AG08395 (cell line): ENCODE measurements around the gene FHL3.
"Not testable (repeated sequence)": the region's sequence is repeated elsewhere in the genome, so short reads cannot be mapped to it uniquely, and the experiment has no call there.

Experiments
- DNase-seq: peaks from one replicate; pipeline ENCODE4 v3.0.0; 2012; ENCODE audit warnings: mixed read lengths, low spot score

The FHL3 gene

DNA sequence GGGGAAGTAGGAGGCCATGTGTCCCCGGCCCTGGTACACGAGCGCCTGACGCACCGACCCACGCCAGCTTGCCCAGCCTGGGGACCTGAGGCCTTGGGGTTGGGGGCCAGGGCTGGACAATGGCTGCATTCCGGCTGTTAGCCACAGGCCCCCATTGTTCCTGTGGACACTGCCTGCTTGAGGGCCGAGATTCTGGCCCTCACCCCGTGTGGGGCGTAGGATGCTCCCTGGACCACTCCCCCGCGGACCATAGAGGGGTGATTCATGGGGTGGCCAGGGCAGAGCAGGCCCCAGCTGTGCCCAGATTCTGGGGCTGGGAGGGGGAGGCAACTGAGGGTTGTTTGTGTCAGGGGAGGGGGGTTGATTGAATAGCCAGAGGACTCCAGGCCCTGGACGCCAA lies 29.6 kb upstream of the FHL3 start:
- no peak for DNase-seq

DNA sequence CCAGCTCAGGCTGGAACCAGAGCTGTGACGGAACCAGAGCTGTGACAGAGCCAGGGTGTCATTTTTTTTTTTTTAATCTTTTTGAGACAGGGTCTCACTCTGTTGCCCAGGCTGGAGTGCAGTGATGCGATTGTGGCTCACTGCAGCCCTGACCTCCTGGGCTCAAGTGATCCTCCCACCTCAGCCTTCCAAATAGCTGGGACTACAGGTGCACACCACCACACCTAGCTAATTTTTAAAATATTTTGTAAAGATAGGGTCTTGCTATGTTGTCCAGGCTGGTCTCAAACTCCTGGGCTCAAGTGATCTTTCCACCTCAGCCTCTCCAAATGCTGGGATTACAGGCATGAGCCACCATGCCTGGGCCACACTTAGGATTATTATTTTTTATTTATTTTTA lies 27.7 kb upstream of the FHL3 start:
- DNase-seq: not testable (repeated sequence)

DNA sequence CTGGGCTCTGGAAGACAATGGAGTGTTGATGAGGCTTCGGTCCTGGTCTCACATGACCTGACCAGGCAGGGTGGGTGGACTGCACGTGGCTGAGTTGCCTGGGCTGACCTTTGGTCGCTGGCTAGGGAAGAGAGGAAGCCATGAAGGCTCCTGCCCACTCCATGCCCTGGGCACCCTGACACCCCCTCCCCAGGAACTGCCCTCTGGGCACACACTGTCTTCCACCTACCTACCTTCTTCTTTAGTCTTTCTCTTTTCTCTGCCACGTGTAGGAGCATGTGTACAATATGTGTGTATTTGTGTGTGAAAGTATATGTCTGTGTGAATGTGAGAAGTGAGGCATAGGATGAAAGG lies 26.2 kb upstream of the FHL3 start:
- DNase-seq: no peak

DNA sequence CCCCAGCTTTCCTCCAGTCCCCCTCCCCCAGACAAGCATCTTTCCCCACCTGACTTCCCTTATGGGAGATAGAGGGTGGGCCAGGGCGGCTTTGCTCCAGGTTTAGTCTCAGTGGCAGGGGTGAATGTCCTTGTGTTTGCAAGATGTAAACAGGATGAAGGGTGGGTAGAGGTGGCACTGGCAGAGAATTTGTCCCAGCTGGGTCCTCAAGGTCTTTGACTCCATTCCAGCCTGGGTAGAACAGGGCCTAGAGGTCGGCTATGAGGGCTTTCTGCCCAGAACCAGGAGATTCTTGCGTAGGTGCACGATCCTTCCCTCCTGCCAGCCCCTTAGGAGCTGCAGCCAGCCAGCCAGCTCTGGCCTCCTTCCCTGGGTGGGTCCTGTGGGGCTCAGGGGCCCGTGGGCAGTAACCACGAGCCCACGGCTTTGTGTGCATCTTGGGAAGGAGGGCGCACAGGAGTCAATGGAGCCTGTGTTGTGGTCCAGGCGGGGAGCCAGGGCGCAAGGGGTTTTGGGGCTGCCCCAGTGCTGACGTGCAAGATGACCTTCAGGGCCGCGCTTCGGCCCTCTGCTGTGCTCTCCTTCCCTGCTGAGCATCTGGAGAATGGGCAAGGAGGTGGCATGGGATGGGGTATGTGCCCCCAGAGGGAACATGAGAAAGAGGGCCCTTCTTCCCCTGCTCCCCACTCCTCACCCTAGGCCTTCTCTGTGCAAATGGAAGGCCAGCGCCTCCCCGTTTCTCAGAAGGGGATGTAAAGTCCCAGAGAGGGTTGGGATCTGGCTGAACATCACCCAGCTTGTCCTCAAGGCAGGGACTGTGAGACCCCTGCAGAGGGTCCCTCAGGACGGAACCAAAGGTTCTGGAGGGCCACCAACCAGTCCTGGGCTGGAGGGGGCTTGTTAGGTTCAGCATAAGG lies 25.5 kb upstream of the FHL3 start:
- no peak for DNase-seq

DNA sequence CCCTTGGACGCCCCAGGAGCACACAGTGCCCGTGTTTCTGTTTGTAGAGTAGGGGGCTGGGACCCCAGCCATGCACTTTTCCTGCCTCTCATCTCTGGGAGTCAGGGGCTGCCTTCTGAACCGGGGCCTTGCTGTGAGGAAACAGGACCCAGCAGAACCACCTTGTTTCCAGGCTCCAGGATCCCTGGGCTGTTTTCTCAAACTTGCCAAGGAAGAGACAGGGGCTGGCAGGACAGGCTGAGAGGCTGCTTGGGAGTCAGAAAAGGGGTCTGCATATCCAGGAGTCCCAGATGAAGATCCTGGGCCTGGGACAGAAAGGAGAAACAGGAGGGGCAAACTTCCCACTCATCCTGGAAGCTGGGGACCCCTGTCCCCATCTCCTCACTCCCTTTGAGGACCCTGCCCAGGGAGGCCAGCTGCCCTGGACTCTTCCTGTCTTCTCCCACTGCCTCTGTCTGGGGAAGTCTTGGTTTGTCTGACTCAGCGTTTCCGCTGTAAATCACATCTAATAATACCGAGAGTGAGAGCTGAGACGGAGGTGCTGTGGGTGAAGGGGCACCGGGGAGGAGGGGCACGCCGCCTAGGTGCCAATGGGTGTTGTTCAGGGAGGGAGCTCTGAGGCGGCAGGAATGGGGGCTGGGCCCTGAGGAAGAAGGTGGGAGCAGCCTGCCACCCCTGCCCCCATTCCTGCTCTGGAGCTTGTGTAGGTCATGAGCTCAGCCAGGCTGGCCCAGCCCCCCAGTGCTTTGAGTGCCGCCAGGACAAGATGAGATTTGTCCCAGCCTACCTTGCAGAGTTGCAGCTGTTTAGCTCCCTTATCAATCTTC lies 24.6 kb upstream of the FHL3 start:
- peak; percentile 72 for DNase-seq

DNA sequence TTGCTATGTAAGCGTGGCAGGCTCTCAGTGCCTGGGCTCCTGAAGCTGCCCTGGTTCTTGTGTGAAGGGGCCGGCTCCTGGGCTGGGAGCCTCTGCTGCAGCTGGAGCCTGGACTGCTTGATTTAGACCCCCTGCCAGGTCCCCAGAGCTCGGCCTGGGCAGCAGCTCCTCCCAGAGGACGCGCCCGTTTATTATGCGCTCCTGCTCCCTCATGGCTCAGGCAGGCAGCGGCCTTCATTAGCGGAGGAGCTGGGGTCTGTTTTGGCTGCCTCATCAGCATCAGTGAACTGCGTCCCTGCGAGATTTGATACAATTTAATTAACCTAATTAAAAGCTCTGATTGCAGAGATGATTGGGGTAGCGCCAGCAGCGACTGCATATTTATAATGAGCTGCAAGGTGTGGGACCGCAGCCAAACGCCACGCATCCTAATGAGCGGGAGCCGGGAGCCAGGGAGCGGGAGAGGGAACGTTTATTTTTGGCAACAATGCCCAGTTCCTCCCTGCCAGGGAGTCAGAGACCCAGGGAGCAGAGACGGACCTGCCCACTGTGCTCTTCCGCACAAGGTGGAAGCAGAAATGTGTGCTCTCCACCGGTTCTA lies 23.9 kb upstream of the FHL3 start:
- peak; percentile 34 for DNase-seq

DNA sequence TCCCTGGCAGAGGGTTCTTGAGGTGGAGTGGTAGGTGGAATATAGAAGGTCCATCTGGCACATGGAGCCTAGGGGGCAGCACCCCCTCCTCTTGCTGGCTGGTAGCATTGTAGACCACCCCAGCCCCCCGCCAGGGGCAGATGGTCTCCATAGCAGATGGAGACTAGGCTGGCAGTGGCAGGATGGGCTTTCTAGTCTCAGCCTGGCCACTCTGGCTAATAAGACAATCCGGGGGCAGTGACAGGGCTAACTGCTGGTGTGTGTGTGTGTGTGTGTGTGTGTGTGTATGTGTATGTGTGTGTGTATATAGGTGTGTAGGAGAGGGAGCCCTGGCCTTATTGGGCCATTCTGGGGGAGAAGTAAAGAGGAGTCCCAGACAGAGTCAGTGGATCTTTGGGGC lies 23.4 kb upstream of the FHL3 start:
- no peak for DNase-seq

DNA sequence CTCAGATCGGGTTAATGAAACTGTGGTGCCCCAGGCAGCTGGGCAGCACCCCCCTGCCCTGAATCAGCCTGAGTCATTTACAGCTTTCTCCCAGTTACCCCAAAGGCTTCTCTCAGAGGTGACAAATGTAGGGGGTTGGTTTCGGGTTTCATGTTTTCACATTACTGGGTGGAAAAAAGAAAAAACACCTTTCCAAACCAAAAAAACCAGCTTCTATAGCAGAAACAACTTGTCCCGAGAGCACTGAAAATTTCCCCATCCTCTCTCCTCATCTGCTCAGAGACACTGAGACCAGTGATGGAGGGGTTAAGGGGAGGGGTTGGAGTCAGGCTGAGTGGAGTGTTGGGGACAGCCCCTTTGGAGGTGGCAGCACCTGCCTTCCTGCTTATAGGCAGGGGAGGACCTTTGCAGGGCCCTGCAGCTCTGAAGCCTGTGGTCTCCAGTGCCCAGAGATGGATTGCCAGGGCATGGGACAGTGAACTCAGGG lies 22.8 kb upstream of the FHL3 start:
- DNase-seq: no peak

DNA sequence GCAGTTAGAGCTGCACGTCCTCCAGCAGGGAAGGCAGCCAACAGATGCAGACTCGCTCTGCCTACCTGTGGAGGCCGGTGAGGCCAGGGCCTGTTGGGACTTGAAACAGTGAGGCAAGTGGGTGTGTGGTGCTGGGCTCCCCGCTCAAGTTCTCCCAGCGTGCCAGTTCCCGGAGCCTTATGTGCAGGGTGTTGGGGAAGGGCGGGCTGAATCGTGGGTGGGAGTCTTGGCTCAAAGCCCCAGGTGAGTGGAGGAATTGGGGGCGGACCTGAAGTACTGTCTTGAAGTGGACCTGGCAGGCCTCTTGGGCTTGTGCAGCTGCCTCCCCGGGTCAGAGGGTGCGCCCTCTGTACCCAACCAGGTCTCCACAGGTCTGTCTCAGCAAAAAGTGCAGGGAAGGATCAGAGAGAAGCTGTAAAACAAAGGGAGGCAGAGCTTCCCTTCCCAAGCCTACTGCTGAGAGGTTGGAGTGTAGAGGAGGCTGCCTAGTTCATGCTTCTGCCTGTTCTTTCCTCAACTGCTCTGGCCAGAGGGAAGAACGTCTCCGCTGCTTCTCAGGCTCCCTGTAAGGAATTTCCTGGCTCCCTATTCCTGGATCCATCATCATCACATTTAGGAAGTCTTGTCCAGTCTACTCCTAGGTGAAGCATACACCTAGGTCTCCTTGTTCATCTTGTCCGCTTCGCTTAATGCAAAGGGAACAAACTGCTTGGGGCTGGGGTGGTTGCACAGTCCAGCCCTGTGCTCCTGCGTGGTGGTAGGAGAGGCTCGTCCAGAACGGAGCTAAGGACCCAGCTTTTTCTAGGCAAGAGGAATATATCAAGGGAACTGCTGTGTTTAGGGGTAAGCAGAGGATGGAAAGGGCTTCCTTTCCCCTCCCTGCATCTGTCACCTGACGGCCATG lies 22.1 kb upstream of the FHL3 start:
- no peak for DNase-seq

DNA sequence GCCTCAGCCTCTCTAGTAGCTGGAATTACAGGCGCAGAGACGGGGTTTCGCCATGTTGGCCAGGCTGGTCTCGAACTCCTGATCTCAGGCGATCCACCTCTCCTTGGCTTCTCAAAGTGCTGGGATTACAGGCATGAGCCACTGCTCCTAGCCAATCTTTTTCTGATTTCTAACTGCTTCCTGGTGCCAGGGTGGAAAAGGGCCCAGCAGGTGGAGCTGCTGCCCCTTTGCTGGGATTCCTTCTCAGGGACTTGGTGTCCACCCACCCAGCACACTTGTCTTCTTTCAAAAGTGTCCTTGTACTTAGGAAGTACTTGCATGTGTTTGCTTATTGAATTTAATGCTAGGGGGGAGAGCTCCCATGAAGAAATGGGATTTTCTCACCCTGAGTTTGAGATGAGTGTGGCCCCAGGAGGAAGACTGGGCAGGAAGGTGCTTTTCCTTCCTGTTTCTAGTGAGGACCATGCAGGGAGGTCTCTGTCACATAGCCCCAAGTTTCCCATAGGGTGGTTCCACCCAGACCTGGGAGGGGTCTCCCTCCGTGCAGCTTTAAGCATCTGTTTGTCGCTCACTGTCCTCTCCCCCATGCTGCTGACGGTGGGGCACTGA lies 21.4 kb upstream of the FHL3 start:
- peak; percentile 77 for DNase-seq

DNA sequence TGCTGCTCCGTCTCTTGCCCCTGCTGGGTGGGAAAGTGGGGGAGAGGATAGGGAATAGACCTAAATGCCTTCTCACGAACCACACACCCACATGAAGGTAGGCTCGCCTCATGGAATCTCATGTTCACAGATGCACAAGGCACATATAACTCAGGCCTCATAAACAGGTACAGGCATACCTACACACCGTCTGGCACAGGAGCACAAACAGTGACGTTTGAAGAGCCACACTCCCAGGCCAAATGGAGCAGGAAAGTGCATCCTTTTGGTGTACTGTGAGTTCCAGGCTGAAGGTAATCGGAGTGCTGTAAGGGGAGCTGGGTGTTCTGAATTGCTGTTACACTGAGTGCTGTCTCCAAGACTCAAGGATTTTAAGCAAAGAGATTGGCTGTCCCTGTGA lies 20.4 kb upstream of the FHL3 start:
- DNase-seq: no peak

DNA sequence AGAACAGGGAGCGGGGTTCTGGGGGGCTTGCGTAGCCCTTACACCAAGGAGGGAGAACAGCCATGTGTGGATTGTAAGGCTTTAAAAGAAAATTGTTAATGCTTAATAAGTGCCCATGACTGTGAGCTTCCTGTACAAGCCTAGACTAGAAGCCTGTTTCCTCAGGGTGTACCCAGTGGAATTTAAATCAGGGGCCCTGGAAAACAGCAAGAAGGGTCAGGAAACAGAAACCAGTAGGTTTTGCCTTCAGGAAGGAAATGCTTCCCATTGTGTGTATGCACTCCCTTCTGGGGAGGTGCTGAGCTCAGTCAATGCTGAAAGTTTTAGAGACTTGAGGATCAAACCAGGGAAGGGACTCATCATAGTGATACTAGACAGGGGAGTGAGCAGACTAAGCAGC lies 19.9 kb upstream of the FHL3 start:
- no peak for DNase-seq

DNA sequence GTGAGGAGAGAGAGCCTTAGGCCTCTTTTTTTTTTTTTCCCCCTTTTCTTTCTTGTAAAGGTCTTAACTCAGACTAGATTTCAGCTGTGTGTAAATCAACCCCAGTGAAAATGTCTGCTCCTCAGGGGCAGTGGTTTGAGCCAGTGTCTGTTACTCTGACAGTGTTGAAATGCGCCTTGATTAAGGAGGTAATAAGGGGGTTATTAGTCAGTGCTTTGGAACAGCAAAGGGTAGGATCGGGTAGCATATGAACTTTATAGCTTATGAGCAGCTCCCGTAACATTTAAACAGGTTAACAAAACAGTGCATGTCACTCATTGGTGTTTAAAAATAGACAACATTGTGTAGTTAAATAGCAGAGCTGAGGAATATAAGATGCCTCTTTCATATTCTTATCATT lies 17.5 kb upstream of the FHL3 start:
- no peak for DNase-seq

DNA sequence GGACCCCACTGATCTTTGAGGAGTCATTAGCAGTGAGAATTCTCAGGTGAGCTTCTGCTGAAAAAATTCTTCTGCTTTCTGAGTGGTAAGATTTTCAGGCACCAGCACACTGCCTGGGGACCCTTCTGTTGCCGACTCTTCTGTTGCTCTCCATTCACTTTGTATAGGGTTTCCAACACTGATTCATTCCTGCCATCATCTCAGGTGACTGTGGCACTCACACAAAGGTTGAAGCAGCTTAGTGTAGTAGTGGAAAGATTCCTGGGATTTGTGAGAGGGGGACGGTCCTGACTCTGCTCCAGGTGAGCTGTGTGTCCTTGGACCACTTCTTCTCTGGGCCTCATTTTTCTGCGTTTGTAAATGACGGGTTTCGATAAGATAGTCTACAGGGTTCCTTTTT lies 16.7 kb upstream of the FHL3 start:
- DNase-seq: no peak

DNA sequence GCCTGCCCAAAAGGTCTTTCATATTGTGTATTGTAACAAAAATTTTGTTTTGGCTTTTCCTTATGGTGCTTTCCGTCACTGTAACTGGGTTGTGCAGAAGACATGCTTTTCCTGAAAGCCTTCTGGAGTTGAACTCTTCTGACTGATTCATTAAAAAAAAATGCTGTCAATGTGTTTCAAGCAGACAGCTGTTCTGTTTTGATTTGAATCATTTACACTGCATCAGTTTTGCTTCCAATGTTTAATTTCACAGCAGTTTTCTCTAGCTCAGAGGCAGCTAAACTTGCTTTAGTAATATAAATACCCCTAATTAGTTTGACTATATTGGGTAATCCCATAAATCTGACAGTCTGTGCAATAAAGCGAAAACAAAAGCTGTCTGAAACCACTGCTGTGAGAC lies 15.1 kb upstream of the FHL3 start:
- no peak for DNase-seq

DNA sequence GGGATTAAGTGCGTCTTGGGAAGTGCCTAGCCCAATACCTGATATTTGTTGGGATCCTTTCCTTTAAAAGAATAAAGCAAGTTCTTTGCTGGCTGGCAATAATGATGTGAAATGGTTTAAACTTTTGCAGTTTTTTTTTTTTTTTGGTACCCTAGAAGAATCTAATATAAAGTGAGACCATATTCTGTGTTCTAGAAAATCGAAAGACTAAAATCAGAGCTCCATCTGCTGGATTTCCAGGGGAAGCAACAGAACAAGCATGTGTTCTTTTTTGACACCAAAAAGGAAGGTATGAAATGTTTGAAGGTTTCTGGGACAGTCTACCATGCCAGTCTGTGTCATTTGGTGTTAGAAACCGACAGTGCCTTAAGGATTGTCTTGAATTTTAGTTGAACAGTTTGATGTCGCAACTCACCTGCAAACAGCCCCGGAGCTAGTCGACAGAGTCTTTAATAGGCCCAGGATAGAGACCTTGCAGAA lies 13.6 kb upstream of the FHL3 start:
- DNase-seq: no peak

DNA sequence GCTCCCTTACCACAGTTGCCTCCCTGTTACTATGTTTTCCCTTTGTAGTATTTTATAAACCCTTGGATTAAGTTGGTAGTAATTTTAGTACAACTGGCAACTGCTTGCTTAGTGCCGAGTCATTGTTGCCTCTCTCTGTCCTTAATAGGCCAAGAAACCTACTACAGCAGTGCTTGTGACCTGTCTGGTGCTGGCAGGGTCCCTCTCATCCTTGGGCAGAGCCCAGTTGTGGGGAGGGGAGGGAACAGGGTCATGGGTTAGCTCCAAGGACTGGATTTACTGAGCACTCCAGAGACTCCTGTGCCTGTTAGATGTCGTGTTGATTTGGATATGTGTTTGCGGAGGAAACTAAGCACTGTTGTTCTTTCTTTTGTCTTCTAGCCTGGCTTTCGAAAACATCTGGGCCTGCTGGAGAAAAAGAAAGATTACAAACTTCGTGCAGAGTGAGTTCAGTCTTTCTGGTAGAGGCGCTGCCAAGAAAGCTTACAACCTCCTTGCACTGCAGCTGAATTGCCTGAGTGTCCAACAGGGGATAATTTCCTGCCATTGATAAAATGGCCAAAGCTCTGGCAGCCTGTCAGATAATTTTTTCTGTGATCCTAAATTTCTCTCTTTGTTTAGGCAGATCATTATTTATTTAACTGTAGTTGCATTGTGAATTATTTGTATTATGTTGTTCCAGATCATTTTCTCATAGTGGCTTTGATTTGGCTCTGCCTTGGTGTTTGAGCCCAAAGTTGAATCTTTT lies 10.8 kb upstream of the FHL3 start:
- DNase-seq: no peak

DNA sequence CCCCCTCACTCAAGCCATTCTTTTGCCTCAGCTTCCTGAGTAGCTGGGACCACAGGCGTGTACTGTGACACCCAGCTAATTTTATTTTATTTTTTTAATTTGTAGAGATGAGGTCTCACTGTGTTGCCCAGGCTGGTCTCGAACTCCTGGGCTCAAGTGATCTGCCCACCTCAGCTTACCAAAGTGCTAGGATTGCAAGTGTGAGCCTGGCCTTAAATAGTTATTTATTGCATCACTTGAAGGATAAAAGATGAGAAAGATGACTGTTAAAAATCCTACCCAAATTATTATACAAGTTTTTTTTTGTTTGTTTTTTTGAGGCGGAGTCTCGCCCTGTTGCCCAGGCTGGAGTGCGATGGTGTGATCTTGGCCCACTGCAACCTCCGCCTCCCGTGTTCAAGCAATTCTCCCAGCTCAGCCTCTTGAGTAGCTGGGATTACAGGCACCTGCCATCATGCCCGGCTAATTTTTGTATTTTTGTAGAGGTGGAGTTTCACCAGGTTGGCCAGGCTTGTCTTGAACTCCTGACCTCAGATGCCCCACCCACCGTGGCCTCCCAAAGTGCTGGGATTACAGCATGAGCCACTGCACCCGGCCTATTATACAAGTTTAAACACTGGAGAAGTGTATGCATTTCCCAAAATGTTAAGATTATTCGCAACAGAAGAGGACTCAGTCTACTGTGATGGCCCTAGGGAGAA lies 9.6 kb upstream of the FHL3 start:
- DNase-seq: no peak

DNA sequence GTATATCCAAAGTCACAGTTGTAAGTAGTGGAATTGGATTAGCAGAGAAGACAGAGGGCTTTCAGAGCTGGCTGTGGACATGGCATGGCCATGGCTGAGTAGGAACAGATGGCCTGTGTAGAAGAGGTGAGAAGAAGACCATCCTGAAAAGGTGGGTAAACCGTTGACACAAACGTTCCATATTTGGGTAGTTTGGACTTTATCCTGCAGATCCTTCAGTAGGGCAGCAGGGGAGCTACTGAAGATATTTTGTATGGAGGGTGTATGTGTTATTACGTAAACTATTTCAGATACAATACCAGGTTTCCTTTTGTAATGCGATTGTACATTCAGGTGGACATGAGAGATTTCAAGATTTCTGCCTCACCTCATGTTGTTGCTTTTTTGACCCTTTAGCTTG lies 8.9 kb upstream of the FHL3 start:
- DNase-seq: peak; percentile 22

DNA sequence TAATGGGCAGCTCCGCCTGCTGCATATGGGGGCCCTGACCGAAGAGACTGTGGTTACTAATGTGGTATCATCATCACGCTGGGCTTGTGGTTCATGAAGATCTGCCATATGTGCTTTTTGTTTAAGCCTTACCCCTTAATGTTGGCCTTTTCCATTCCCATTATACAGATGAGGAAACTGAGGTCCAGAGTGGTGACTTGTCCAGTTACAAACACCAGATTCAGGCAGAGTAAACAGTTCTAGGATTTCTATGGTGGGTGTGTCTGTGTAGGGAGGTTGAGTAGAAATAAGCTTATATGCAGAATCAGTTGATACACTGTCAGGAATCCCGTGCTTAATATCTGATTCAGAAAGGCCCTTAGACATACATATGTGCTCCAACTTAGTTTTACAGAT lies 7.9 kb upstream of the FHL3 start:
- no peak for DNase-seq
